Activated CD4-positive, alpha-beta T cell treated with anti-CD3 and anti-CD28 coated beads for 48 hours (primary cell): ENCODE measurements around the gene OR5AU1.

Source experiments
- DNase-seq: peaks from one replicate; pipeline ENCODE4 v3.0.0-alpha.2; 2020

The OR5AU1 gene

DNA sequence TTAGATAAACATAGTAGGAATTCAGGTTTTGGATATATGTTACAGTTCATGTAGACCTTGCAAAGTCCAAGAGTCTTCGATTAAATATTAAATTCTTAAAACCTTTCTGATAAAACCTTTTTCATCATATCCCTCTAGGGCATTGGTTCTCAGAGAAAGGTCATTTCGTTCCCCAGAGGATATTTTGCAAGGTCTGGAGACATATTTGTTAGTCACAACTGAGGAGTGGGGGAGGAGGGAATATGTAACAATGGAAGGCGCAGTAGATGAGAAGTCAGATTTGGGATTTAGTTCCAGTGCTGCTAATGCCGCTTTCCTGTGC lies 49.7 kb downstream of the OR5AU1 start:
- DNase-seq = no peak

DNA sequence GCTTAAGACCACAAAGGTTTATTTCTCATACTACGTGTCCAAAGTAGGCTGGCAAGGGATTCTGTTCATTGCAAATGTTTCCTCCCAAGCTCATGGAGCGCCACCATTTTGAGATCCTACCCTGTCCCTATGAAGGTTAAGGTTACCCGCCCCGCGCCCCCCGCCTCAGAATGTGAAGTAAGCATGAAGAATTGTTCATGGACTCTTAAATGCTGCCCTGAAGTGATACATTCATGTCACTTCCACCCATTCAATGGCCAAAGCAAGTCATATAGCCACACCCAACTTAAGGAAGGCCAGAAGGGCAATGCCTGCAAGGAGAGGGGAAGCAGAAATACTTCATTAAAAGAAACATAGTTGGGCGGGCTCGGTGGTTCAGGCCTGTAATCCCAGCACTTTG lies 50.8 kb downstream of the OR5AU1 start:
- no peak for DNase-seq
